ENCODE measurements around the gene ZNF723. TPM values are rescaled to one million over a fixed set of nuclear protein-coding genes. Genes with fewer than 3 reads are reported as not detected.
"Not testable (repeated sequence)": the region's sequence is repeated elsewhere in the genome, so short reads cannot be mapped to it uniquely, and the experiment has no call there.

Gene ZNF723
- not detected for total RNA-seq

DNA sequence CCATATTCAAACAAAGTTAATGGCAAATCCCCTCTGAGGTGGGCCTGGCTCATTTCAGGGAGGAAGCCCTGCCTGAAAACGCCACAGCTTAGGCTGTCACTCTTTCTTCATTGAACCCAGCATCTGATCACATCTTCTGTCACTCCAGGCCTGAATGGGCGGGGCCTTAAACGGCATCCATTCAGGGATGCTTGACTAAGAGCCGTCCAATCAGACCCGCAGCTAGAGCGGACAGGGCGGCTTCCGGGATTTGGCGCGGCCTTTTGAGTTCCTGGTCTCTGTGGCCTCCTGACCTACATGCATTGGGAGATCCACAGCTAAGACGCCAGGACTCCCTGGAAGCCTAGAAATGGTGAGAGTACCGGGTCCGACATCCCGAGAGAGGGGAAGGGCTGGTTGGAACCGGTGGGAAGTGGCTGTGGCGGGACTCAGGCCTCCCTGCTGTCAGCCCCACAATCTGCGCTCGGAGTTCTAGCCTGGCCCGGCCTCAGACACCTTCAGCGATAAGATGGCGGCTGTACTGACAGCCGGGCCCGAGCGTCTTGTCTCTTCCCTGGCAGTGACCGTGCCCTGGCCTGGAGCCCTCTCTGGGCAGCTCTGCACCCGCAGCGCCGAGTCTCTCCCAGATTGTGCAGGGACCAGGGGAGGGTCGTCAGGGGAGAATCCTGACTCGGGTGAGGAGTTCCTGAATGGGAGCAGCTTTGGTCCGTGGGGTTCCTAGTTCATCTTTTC is at the start of gene ZNF723:
TSS of gene ZNF723 (plus strand) at position 261 of the 732 bp plus-strand sequence. CDS start at position 350, 89 bp downstream.
- intact Hi-C loops (cut with DNase I; ENCODE audit: low total_unique reads) (no loop called here), in situ Hi-C loops (cut with MboI; ENCODE audit: low pct_ligation_motif_present in 1 of 4, low pct_unique_long_range_greater_than_20kb in 1 of 4, low sequenced_read_pairs in 3 of 4) (no loop called here)
- Histone ChIP-seq H3K27ac (no peak within 1 kb of the TSS), H3K27me3 (no peaks in the 10 kb centered on the region), H3K4me3 (no peak within 1 kb of the TSS), H3K9me3 (peaks cover 9 to 41% of the 10 kb centered on the region in 2 donors), H3K36me3 (no peaks in the 10 kb centered on the region), H3K4me1 (no peaks in the 10 kb centered on the region)
- DNase-seq, result no peak
- TF ChIP-seq POLR2AphosphoS5 (IDR thresholded peaks at IDR 0.05) (no peak), CTCF (IDR thresholded peaks at IDR 0.05) (no peak), POLR2A (IDR thresholded peaks at IDR 0.05) (no peak), EP300 (IDR thresholded peaks at IDR 0.05; ENCODE audit: low read depth) (no peak)
- WGBS, 2 donors (ENCODE audit: low coverage in 1 of 2), result 49 to 66% methylated on average over 10 to 31 of the region's 31 CpGs

- peaks cover 0 to 7% of the 10 kb centered on the region in 2 donors for H3K9me3 ChIP-seq
- intact Hi-C loops (cut with DNase I; ENCODE audit: low total_unique reads), result no loop called here
- H3K4me1 ChIP-seq, result no peaks in the 10 kb centered on the region
- no peaks in the 10 kb centered on the region for H3K27me3 ChIP-seq
- H3K4me3 ChIP-seq, result peak within 1 kb of the TSS in 2 of 4 donors; percentile 1 to 7
- in situ Hi-C loops (cut with MboI; ENCODE audit: low pct_ligation_motif_present in 1 of 4, low pct_unique_long_range_greater_than_20kb in 1 of 4, low sequenced_read_pairs in 3 of 4), result no loop called here
- H3K27ac ChIP-seq, result no peak within 1 kb of the TSS
- DNase-seq, result no peak
- H3K36me3 ChIP-seq, result no peaks in the 10 kb centered on the region
- TF ChIP-seq EP300 (IDR thresholded peaks at IDR 0.05; ENCODE audit: low read depth), result no peak
- TF ChIP-seq POLR2AphosphoS5 (IDR thresholded peaks at IDR 0.05), result no peak
- no peak for TF ChIP-seq POLR2A (IDR thresholded peaks at IDR 0.05)
- no peak for TF ChIP-seq CTCF (IDR thresholded peaks at IDR 0.05)
- 39% methylated on average over 36 of the region's 36 CpGs; no CpG with 5 or more reads in 1 of the 2 donors for WGBS, 2 donors (ENCODE audit: low coverage in 1 of 2)
These were observed 48.3 kb upstream of the ZNF723 start, which contains the start of gene ZNF99 for GRCh38 chr19:22783651-22784410. ZNF99 (minus strand) TSS chr19:22784151; CDS start chr19:22784016, 135 bp downstream.

GRCh38 chr19:22792863-22793262 is 39.2 kb upstream of the ZNF723 start:
- intact Hi-C loops (cut with DNase I; ENCODE audit: low total_unique reads); H3K4me1 ChIP-seq; H3K27ac ChIP-seq; DNase-seq; H3K9me3 ChIP-seq; in situ Hi-C loops (cut with MboI; ENCODE audit: low pct_ligation_motif_present in 1 of 4, low pct_unique_long_range_greater_than_20kb in 1 of 4, low sequenced_read_pairs in 3 of 4); H3K36me3 ChIP-seq; H3K27me3 ChIP-seq; H3K4me3 ChIP-seq: not testable (repeated sequence)
- 92 to 94% methylated on average over 4 of the region's 4 CpGs for WGBS, 2 donors (ENCODE audit: low coverage in 1 of 2)

DNA sequence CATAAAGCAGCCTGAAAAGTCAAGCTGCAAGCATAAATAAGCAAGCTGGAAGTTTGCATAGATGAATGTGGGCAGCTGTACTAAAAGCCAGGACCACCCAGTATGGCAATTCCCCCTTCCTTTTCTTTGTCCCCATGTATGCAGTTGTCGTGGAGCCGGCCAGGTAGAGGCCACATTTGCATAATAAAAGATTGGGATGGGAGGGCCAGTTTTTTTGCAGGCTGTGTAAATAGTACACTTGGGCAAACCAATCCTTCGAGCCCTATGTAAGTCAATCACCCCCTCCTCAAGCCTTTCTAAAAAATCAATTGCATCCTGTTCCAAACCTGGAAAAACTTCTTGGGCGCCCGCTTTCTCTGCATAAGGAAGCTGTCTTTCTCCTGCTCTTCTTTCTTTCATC is 35.1 kb upstream of the ZNF723 start:
- intact Hi-C loops (cut with DNase I; ENCODE audit: low total_unique reads), result no loop called here
- no peaks in the 10 kb centered on the region for H3K36me3 ChIP-seq
- TF ChIP-seq EP300 (IDR thresholded peaks at IDR 0.05; ENCODE audit: low read depth), result no peak
- no peak for TF ChIP-seq POLR2AphosphoS5 (IDR thresholded peaks at IDR 0.05)
- TF ChIP-seq CTCF (IDR thresholded peaks at IDR 0.05), result no peak
- TF ChIP-seq POLR2A (IDR thresholded peaks at IDR 0.05), result no peak
- no peak for DNase-seq
- 38 to 60% methylated on average over 2 to 5 of the region's 5 CpGs for WGBS, 2 donors (ENCODE audit: low coverage in 1 of 2)
- H3K9me3 ChIP-seq, result peaks cover 2 to 15% of the 10 kb centered on the region in 2 donors
- H3K27ac ChIP-seq, result no peak overlapping the region
- in situ Hi-C loops (cut with MboI; ENCODE audit: low pct_ligation_motif_present in 1 of 4, low pct_unique_long_range_greater_than_20kb in 1 of 4, low sequenced_read_pairs in 3 of 4), result no loop called here
- no peak overlapping the region for H3K4me3 ChIP-seq
- no peaks in the 10 kb centered on the region for H3K27me3 ChIP-seq
- no peaks in the 10 kb centered on the region for H3K4me1 ChIP-seq
